ENCODE measurements around the gene NAT14.

The NAT14 gene

DNA sequence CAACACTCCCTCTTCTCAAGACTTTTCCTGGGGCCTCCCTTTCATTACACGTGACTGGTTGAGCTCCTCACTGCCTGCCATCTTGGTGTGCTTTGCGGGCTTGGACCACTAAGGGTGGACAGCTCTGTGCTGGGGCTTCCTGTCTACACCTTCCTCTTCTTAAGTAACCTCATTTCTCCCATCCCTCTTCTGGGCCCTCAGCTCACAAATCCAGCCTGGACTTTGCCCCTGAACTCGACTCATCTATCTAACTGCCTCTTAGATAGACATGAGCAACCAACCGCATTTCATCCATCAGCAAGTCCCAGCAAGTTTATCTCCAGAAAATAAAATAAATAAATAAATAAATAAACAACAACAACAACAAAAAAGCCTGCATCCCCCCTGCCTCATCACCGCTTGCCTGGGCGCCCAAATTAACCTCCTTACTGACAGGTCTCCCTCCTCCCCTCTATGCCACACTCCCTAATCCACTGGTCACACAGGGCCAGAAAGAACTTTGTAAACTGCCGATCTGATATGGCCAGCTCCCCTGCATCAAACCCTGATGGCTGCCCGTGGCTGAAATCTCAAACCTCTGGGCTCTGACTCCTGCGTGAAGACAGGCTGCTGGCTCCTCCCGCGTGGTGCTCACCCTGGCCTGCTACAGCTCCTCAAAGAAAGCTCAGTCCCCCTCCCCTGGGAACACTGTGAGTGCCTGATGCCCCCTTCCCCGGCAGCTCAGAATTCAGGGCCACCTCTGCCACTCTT lies 31.3 kb upstream of the NAT14 start:
- no peak for DNase-seq

DNA sequence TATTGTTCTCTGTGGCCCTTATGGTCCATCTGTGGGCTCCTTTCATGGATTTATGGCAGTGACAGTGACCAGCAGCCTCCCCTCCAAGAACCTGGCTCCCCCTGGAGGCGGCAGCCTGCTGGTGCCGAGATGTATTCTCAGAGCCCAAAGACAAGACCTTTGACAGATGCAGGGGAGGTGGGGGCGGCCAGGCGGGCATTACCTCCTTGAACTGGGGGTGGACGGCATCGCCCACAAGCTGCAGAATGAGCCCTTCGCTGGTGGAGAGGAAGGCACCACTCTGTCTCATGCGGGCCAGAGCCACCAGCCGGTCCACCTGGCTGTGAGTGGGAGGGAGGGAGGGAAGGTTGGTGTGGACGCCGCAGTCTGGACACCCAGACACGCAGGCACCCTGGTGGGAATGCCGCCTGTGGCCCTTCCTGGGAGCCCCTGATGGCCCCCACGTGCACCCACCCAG lies 30.2 kb upstream of the NAT14 start:
- no peak for DNase-seq

- DNase-seq = no peak
Observed at GRCh38 chr19:55455576-55456235, 29.3 kb upstream of the NAT14 start.

DNA sequence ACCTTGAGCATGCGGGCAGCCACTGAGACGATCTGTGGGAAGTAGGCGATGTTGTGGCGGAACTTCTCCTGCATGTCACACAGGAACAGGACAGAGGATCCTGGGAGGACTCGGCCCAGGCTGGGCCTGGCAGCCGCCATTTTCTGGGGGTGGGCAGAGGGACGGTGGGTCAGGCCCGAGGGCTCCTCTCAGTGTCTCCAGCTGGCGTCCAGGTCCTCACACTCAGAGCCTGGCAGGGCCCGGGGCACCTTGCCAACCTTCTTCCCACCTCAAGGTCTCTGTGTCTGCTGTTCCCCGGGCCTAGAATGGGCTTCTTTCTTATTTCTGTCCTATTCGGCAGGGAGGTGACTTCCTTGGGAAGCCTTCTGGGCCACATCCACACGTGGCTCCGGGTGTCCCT lies 28.6 kb upstream of the NAT14 start:
- no peak for DNase-seq

GRCh38 chr19:55457683-55458457 lies 27.1 kb upstream of the NAT14 start:
- DNase-seq = no peak

DNA sequence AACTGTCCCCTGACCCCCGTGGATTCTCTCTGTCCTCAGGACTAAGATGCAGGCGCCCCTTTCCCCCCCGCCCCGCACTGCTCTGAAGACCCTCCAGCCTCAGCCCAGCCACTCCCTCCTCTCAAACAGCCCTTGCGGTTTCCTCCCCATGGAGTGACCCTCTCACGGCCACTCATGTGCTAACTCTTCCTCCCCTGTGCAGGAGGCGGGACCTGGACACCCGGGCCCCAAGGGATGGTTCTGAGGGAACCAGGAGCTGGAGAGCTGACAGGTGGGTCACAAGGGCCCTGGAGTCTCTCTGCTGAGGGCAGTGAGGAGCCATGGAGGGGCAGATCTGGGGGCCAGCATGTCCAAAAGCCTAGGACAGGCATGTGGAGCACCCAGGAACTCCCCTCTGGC lies 25.4 kb upstream of the NAT14 start:
- no peak for DNase-seq

DNA sequence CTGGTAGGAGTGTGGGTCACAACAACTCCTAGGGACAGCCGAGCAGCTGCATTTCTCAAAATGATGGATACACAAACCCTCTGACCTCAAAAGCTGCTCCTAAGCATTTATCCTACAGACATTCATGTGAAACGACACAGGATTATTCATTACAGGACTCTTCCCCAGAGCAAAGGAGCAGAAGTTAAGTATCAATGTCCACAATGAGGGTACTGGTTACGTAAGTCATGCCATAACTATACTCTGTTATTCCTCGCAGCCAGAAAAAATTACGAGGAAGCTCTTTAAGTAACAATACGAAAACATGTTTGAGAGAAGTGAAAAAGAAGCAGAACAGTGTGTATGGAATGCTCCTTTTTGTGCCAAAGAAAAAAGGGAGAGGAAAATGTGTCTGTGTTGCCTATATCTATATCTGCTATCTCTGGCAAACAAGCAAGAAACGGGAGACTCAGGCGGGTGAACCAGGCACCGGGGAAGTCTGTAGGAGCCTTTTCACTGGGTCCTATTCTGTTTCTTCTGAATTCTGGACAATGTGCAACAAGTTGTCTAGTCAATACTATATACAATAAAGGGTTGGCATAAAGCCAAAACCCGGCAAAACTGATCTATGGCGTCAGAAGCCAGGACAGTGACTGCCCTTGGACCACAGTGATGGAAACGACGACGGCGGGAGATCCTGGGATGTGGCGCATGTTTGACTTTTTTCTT lies 24.9 kb upstream of the NAT14 start:
- DNase-seq = no peak

DNA sequence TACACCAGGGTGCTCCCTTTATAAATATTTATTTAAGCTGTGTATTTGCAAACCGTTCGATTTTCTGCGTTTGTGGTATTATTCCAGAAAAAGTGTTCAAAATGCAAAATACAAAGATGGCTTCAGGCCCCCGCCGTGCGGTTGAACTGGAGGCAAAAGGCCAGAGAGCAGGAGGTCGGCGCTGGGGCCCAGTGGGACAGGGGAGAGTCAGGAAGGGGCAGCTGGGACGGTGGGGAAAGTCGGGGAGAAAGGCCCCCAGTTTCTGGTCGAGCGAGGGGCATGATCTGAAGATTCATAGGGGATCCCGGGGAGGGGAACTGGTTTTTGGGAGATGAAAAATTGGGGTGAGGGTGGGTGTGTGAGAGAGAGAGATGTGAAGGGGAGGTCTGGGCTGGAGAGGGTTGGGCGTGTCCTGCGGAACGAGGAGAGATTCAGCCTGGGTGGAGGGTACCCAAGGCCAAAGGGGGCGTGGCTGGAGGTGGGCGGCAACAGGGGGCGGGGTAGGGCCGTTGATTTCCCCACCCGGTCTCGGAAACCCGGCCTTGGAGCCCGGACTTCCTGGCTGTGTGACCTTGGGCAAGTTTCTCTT lies 24.2 kb upstream of the NAT14 start:
- no peak for DNase-seq

- DNase-seq = peak; percentile 100
Observed at GRCh38 chr19:55461259-55461973, 23.6 kb upstream of the NAT14 start, which contains the start of gene ISOC2. Gene ISOC2, minus strand, starts transcription at chr19:55461642. Its CDS starts 5,156 bp downstream, at chr19:55456486.

GRCh38 chr19:55461974-55462626 lies 22.9 kb upstream of the NAT14 start:
- no peak for DNase-seq

GRCh38 chr19:55462722-55463121 lies 22.3 kb upstream of the NAT14 start:
- no peak for DNase-seq

- DNase-seq = no peak
Observed at GRCh38 chr19:55463583-55464031, 21.4 kb upstream of the NAT14 start.

DNA sequence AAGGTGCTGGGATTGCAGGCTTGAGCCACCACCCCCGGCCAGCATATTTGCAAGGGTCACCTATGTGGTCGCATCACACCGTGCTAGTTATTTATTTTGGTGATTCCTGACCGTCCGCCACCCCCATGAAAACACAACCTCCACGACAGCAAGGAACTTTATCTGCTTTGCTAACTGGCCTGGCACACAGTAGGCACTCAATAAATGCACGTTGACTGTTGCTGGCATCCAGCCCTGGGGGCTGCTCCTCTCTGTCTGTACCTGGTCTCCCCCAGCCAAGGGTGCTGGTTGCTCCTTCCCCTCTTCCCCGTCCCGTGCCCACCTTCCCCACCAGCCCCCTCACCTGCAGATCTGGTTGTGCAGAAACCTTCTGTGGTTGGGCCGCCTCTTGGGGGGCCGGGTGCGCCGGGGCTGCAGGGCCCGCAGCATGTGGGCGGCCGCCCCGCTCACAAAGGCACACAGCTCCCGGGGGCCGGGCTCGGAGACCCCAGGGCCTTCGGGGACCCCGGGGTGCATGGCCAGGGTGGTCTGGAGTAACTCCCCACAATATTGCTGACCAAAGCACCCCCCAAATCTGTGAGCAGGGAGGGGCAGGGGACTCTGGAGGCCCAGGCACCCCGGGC lies 20.8 kb upstream of the NAT14 start:
- DNase-seq = no peak

DNA sequence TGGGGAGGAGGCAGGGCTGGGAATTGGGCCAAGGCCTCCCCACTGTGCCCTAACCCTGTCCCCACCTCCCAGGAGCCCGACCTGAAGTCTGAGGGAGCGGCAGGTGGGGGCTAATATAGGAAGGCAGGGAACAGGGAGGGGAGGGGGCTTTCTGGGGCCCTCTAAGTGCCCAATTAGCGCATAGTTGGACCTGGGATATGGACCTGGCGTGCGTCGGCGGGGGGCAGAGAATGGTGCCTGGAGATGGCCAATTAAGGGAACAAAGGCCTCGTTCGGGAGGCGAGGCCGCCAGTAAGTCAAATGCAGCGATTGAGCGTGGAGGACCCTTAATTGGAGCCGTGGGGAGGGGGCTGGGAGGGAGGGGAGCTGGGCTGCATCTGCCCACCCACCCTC lies 20.3 kb upstream of the NAT14 start, which contains the start of gene C19orf85:
Gene C19orf85 (minus strand): TSS at position 90 of the 393 bp plus-strand sequence. CDS start 197 bp downstream, outside the sequence.
- DNase-seq = no peak

DNA sequence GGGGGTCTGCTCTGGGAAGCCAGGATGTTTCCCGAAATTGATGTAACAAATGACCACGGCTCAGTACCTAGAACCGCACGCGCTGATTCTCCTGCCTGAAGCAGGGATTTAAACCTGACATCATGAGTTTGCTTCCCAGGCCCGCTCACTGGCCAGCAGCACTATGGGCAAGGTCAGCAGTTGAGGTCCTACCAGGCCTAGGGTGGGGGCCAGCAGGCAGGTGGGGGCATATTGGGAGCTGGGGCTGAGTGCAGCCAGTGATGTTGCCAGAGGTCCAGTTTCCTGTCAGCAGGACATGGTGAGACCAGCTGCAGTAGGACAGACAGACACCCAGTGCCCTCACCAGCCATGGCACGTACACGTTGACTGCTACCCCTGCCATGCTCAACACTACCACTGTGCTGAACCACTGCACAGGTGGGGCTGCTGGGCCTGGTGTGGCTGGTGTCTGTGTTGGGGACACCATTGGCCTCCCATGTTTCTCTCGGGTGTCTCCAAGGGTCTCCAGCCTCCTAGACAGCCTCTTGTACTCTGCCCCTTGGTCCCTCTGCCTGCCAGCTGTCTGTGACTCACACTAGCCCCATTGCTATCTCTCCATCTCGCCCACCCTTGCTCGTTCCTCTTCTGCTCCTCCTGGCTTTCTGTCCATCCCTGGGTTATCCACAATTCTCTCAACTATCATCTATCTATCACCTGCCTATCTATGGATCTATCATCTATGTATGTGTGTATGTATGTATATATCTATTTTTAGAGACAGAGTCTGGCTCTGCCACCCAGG lies 19.3 kb upstream of the NAT14 start:
- DNase-seq = no peak

DNA sequence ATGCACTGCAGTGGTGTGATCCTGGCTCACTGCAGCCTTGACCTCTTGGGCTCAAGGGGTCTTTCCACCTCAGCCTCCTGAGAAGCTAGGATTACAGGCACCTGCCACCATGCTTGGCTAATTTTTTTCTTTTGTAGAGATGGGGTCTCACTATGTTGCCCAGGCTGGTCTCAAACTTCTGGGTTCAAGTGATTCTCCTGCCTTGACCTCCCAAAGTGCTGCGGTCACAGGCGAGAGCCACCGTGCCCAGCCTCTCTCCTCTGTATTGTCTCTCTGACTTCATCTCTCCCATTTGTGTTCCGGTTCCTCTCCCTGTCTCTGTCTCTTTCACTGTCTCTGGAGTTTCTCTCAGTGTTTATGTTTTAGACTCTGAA lies 18.8 kb upstream of the NAT14 start:
- DNase-seq = no peak

DNA sequence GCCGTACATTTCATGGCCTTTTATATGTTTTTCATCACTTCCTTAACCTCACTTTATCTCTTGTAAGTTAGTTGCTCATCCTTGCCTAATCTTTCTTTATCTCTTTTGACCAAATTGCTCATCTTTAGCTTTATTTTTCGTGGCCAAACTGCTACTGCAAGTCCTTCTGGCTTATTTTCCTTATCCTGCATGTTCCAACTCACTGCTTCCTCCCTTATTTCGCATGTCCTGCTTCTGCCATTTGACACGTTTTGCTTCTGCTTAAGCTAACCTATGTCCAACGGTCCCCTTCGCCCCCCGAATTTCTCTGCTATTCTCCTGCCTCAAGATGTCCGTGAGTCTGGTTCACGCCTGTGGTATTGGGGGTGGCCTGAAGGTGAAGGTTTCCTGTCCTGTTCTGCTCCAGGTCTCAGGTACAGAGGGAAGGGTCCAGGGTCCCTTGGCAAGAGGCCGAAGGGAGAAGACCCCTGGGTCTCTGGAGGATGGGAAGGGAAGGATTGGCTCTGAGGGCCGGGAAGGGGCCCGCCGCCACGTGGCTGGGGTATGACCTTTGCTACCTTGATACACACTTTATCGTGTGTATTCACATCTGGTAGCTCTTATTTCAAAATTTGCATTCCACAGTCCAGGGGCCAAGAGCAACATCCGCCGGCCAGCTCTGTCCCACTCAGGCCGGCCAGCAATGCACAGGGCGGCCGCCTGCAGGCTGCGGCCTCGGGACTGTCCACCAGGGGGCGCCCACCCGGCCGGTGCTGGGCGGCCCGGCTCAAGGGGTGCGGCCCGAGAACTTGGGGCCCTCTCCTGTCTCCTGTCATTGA lies 17.5 kb upstream of the NAT14 start:
- peak; percentile 44 for DNase-seq

DNA sequence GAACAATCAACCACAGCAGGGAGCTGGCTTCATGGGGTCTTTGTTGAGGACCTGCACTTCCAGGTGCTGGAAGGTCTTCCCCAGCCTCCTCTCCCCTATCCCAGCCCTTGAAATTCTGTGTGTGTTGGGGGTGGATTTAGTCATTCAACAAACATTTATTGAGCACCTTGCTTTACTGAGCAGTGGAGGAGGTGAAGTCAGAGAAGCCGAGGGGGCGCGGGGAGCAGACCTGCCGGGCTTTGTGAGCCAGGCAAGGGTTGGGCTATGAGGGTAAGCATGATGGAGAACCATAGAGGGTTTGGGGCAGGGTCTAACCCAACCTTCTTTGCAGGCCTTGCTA lies 17.0 kb upstream of the NAT14 start:
- DNase-seq = no peak

DNA sequence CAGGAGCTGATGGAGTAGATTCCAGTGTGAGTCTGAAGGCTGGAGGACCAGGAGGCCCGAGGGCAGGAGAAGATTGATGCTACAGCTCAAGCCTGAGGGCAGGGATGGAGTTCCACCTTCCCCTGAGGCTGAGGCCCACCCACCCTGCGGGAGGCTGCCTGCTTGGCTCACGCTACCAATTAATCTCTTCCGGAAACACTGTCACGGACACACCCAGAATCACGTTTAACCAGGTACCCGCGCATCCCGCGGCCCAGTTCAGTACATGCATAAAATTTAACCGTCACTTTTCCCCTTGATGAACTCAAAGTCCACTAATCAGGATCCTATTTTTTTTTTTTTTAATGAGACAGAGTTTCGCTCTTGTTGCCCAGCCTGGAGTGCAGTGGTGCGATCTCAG lies 13.7 kb upstream of the NAT14 start:
- DNase-seq = no peak
